ENCODE results near the gene FAM217B.

DNA sequence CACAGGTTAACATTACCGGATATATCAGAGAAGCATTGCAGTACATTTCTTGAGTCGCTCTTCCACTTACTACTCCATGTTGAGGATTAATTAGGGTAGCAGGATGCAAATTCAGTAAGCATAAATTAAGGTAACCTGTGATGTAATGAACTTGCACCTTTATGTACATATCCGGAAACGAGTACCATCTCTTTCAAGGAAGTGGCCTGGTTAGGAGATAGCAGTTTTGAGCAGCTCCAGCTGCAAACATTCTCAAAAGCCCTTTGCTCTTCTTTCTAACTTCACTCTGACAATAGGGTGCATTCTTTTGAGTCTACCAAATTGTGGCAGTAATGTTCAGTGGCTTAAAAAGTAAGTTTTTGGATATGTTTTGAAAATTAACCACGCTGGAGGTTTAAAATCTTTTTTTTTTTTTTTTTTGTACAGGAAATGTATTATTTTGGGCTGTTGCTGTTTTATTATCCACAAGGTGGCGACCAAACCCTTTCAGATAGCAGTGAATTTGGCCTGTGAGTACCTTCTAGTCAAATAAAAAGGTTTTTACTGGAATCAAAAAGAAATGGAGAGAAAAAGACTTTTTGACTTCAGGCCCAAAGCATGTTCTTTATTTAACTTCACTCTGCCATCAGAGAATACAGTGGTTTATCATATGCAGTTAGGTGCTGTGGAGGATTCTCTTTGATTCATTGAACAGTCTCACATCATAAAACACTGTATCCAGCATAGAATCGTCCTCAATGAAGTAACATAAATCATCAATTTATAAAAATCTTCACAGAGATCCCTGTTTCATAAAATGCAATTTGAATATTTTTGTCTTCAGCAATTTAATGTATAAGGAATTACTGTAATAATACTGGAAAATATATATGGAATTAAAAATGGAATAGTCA is 8.9 kb downstream of the FAM217B start:
- TF ChIP-seq POLR2A (IDR thresholded peaks at IDR 0.05; ENCODE audit: low read depth, low read length) (no peak), TAF1 (IDR thresholded peaks at IDR 0.05; ENCODE audit: borderline replicate concordance, low read depth, low read length) (no peak), POLR2AphosphoS5 (IDR thresholded peaks at IDR 0.05; ENCODE audit: low read depth, low read length) (no peak)

All from GM12892 (cell line).